GM18505 (cell line): ENCODE measurements around the gene UNC5B.
A peak's percentile ranks its signal among the peaks of the same experiment; 100 is the strongest.

Source experiments
- ATAC-seq: cut with Tn5 transposase; IDR thresholded peaks from one replicate; pipeline ENCODE4 v1.9.1; 2021; ENCODE audit not compliant: unreplicated experiment
- POLR2A ChIP-seq: IDR thresholded peaks from 4 replicates; pipeline ENCODE4 v1.6.1; 2011; ENCODE audit warnings: borderline replicate concordance; ENCODE audit not compliant: insufficient read depth, insufficient read length; ENCODE audit errors: extremely low read depth

The UNC5B gene

GRCh38 chr10:71304914-71305313 lies 92.5 kb downstream of the UNC5B start:
- ATAC-seq: no peak
- TF ChIP-seq POLR2A: no peak

DNA sequence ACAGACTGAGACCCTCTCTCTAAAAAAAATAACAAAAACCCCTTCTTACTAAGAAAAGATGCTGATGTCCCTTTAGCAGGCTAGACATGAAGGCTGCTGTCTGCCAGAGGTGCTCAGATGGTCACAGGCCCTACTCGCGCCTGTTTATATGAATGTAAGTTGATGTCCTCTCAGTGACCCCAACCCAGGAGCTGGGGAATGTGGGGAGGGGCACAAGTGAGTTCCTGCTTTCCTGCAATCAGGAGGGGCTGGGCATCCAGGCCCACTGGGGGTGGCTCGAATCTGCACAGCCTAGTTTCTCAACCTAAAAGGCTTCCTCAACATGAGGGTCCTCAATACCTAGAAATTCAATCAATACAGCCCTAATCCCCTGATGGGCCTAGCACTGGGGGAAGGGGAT lies 94.6 kb downstream of the UNC5B start:
- no peak for ATAC-seq
- TF ChIP-seq POLR2A: no peak

- ATAC-seq: no peak
- no peak for TF ChIP-seq POLR2A
Observed at GRCh38 chr10:71307469-71308085, 95.2 kb downstream of the UNC5B start.

DNA sequence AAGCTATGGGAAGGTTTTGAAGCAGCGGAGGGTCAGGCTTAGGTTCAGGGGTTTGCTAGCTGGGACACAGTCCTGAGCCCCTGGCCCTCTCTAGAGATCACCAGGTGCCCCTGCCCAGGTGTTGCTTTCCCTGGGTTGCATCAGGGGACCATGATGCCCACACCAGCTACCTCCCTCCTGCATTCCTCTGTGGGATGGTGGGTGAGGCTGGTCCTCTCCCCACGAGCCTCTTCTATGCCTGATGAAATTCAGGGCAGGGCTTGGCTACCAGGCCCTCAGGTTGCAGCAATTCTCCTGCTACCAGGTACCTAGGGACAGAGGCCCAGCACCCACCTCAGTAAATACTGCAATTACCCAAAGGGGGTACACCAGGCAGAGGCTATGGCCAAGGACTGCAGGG lies 95.9 kb downstream of the UNC5B start:
- ATAC-seq: no peak
- TF ChIP-seq POLR2A: no peak

DNA sequence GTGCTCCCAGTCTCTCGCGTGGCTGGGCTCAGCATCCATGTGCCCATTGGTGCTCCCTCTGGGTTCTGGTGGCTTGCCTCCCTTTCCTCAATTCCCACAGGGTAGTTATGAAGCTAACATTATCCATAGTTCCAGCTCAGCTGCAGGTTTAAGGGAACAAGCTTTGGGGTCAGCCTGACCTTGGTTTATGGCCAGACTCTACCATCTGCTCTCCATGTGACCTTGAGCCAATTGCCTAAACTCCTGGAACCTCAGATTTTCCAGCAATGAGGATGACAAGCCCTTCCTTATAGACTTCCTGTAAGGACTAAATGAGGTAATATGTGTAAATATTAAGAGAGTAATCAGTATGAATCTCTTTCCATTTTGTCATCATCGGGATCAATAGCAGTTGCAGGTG lies 96.6 kb downstream of the UNC5B start:
- no peak for TF ChIP-seq POLR2A
- ATAC-seq: no peak

GRCh38 chr10:71309919-71310318 lies 97.5 kb downstream of the UNC5B start:
- ATAC-seq: no peak
- TF ChIP-seq POLR2A: no peak

- no peak for TF ChIP-seq POLR2A
- ATAC-seq: no peak
Observed at GRCh38 chr10:71312220-71312619, 99.8 kb downstream of the UNC5B start.

DNA sequence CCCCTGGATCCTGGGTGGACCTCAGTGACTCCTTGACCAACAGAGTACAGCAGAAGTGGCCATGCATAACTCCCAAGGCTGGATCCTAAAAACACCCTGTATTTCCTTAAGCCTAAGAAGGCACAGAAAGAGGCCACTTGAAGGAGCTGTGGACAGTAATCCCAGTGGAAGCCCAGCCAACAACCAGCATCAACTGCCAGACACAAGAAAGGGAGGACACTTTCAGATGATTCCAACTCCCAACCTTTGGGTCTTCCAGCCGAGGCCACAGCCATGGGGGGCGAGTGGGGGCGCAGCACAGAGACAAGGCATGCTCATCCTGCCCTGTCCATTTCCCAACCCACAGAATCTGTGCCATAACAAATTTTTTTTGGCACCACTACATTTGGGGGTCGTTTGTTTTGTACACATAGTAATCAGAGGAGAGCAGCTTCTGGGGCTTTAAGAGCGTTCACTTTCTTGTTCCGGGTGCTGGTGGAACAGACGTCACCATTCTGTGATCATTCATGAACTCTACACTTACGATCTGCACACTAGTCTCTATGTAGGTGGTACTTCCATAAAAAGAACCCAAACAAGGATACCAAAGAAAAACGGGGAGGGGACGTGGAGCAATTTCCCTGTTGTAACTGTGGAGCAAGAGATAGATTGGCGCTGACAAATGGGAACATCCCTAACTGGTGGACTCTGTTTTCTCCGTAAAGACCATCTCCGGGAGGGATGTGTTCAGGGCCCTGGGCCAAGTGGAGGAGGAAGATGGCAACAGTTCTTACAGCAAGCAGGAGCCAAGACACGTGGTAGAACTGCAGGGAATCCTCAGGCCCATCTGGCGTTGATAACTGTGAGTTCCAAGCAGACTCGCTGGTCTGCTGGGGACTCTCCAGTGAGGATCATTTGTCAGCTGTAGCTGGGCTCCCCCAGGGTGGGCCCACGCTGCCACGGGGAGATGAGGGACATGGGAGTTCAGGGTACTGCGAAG lies 100.7 kb downstream of the UNC5B start:
- no peak for TF ChIP-seq POLR2A
- no peak for ATAC-seq

GRCh38 chr10:71314028-71314693 lies 101.8 kb downstream of the UNC5B start:
- no peak for ATAC-seq

DNA sequence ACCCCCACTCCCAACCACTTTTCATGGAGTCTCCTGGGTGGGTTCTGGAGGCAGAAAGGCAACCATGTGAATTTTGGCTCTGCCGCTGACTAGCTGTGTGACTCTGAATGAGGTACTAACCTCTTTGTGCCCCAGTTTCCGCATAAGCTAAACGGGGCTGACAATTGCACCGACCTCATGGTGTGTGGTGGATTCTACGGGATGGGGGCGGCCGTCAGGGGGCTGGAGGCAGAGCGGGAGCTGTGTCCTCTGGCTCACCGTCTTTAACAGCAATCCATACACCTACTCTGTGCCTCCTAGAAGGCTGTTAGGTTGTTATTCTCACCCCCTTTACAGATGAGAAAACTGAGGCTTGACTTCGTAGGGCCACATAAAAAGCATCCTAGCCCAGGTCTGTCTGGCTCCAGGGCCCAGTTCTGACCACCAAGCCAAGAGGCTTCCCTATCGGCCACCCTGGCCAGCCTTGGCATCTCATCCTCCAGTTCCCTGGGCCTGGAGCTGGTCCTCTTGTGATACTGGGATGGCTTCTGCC lies 102.4 kb downstream of the UNC5B start:
- ATAC-seq: no peak
- TF ChIP-seq POLR2A: no peak

More at GRCh38 chr10:71314028-71314693, 101.8 kb downstream of the UNC5B start:
- no peak for TF ChIP-seq POLR2A

GRCh38 chr10:71316056-71316785 lies 103.9 kb downstream of the UNC5B start:
- ATAC-seq: no peak
- no peak for TF ChIP-seq POLR2A

- TF ChIP-seq POLR2A: no peak
- no peak for ATAC-seq
Observed at GRCh38 chr10:71316786-71317160, 104.4 kb downstream of the UNC5B start.

- ATAC-seq: no peak
- no peak for TF ChIP-seq POLR2A
Observed at GRCh38 chr10:71317739-71318138, 105.4 kb downstream of the UNC5B start.

- ATAC-seq: peak; percentile 75
- TF ChIP-seq POLR2A: peak; percentile 61
Observed at GRCh38 chr10:71319042-71319799, 106.9 kb downstream of the UNC5B start, which contains the start of gene SLC29A3. Gene SLC29A3, plus strand, starts transcription at chr10:71319259. Its CDS starts 51 bp downstream, at chr10:71319310.
